HL-60 (cell line): ENCODE data around the gene FBLN1.

Experiments
- DNase-seq, 2 experiments: peaks; one replicate each; pipeline ENCODE4 v3.0.0-alpha.2; 2010 to 2020; ENCODE audit warnings: low read depth in 1 of 2, low spot score in 1 of 2
- H3K27ac ChIP-seq: fragments of 250-450 bp; sonication (Bioruptor Pico); replicated peaks from 2 replicates; pipeline ENCODE4 v1.5.1; 2020; ENCODE audit warnings: mild to moderate bottlenecking, moderate library complexity
- H3K27me3 ChIP-seq: fragments of 250-450 bp; sonication (Bioruptor Pico); 2 replicates; pipeline ENCODE4 v1.5.1; 2021; ENCODE audit warnings: mild to moderate bottlenecking, moderate library complexity; ENCODE audit not compliant: insufficient read depth, poor library complexity, severe bottlenecking
- H3K4me3 ChIP-seq: replicated peaks from 2 replicates; pipeline ENCODE4 v1.5.1; 2011; ENCODE audit warnings: mild to moderate bottlenecking, control low read depth, low read length; ENCODE audit not compliant: insufficient read depth
- GABPA ChIP-seq: IDR thresholded peaks from 2 replicates; pipeline ENCODE4 v1.6.1; 2012; ENCODE audit warnings: low read depth
- POLR2AphosphoS5 ChIP-seq: IDR thresholded peaks from 2 replicates; pipeline ENCODE4 v1.6.1; 2012; ENCODE audit warnings: low read depth
- SPI1 ChIP-seq: IDR thresholded peaks from 2 replicates; pipeline ENCODE4 v1.6.1; 2012; ENCODE audit warnings: low read depth, mild to moderate bottlenecking, borderline replicate concordance
- TF ChIP-seq, protein P1 (sequence below): IDR thresholded peaks from one replicate; pipeline ENCODE4 v1.5.1; 2011; ENCODE audit warnings: low read length, control low read depth, inconsistent platforms; ENCODE audit not compliant: insufficient read depth
- TF ChIP-seq, protein P2 (sequence below): IDR thresholded peaks from 2 replicates; pipeline ENCODE4 v1.6.1; 2012; ENCODE audit warnings: low read depth; ENCODE audit not compliant: insufficient replicate concordance

The FBLN1 gene

DNA sequence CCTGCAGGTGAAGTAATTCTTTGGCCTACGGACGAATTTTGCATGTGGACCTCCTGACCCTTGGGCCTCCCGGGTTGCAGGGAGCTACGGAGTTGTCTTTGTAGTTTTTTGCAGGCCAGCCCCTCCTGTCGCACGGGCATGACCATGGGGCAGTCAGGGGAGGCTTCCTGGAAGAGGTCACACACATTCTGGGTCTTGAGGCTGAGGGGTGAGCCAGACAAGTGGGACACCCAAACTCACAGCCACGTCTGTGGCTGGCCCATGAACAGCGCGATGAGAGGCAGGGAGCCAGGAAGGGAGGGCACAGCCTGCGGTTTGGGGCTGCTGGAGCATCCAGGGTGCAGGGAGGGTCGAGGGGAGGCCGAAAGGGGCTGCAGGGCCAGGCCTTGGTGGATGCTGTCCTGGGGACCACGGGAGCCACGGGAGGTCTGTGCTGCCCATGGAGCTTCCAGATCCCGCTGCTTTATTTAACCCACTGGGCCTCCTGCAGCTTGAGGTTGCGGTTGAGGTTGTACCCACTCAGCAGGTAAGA is 78.9 kb downstream of the FBLN1 start:
- H3K4me3 ChIP-seq, result no peak overlapping the region
- TF ChIP-seq, protein P1, sequence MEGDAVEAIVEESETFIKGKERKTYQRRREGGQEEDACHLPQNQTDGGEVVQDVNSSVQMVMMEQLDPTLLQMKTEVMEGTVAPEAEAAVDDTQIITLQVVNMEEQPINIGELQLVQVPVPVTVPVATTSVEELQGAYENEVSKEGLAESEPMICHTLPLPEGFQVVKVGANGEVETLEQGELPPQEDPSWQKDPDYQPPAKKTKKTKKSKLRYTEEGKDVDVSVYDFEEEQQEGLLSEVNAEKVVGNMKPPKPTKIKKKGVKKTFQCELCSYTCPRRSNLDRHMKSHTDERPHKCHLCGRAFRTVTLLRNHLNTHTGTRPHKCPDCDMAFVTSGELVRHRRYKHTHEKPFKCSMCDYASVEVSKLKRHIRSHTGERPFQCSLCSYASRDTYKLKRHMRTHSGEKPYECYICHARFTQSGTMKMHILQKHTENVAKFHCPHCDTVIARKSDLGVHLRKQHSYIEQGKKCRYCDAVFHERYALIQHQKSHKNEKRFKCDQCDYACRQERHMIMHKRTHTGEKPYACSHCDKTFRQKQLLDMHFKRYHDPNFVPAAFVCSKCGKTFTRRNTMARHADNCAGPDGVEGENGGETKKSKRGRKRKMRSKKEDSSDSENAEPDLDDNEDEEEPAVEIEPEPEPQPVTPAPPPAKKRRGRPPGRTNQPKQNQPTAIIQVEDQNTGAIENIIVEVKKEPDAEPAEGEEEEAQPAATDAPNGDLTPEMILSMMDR, result no peak
- no peak for TF ChIP-seq POLR2AphosphoS5
- TF ChIP-seq SPI1, result no peak
- TF ChIP-seq, protein P2, sequence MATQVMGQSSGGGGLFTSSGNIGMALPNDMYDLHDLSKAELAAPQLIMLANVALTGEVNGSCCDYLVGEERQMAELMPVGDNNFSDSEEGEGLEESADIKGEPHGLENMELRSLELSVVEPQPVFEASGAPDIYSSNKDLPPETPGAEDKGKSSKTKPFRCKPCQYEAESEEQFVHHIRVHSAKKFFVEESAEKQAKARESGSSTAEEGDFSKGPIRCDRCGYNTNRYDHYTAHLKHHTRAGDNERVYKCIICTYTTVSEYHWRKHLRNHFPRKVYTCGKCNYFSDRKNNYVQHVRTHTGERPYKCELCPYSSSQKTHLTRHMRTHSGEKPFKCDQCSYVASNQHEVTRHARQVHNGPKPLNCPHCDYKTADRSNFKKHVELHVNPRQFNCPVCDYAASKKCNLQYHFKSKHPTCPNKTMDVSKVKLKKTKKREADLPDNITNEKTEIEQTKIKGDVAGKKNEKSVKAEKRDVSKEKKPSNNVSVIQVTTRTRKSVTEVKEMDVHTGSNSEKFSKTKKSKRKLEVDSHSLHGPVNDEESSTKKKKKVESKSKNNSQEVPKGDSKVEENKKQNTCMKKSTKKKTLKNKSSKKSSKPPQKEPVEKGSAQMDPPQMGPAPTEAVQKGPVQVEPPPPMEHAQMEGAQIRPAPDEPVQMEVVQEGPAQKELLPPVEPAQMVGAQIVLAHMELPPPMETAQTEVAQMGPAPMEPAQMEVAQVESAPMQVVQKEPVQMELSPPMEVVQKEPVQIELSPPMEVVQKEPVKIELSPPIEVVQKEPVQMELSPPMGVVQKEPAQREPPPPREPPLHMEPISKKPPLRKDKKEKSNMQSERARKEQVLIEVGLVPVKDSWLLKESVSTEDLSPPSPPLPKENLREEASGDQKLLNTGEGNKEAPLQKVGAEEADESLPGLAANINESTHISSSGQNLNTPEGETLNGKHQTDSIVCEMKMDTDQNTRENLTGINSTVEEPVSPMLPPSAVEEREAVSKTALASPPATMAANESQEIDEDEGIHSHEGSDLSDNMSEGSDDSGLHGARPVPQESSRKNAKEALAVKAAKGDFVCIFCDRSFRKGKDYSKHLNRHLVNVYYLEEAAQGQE, result no peak

DNA sequence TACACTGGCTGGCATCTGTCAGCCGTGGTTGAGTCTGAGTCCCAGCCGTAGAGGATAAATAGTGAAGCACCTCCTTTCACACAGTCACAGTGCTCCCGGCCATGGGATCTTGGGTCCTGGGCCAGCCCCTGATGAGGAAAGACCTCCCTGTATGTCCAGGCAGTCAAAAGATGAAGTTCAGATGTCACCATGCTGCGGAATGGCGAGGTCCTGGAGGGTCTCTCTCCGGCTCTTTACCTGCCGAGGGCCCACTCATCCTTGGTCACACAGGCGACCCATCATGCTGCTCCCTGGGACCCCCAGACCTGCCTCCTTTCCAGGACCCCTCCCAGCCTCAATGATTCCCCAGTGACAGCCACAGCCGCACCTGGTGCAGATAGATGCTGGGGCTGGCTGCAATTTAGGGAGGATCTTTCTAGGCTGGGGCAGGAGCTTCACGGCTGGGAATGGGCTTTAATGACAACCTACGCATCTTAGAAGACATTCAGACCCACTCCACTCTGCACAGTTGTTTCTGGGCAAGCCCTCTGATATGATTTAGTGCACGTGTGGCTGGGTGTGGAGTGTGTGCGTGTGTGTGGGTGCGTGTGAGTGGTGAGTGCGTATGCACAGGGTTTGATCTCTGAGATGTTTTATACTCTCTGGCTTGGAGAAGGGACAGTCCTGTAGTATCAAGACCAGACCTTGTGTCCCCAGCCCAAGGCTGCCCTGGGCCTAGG is 79.7 kb downstream of the FBLN1 start:
- no peaks in the 10 kb centered on the region for H3K27me3 ChIP-seq
- no peak for DNase-seq
- no peak for TF ChIP-seq GABPA
- H3K27ac ChIP-seq, result peak overlapping the region; percentile 88
- H3K4me3 ChIP-seq, result no peak overlapping the region

More for the DNA sequence above, 78.9 kb downstream of the FBLN1 start:
- Histone ChIP-seq H3K27ac (peak overlapping the region; percentile 74), H3K27me3 (no peaks in the 10 kb centered on the region)
- no peak for DNase-seq

DNA sequence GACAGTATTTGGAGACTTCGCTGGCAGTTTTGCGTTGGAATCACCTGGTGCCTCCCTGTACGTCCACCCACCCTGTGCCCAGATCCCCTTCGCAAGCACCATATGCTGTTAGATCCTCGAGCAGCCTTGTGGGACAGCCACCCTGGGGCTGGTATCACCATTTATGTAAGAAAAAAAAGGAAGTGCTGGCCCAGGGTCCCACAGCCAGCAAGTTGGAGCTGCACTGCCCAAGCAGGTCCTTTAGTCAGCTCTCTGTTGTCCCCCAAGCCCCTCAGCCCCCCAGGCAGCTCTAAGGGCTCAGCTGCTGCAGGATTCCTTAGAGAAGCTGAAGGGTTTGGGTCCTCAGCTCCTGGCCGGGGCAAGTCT is 80.3 kb downstream of the FBLN1 start:
- peak in 1 of 2 experiments; percentile 61 for DNase-seq
- TF ChIP-seq, protein P1, result no peak
- TF ChIP-seq, protein P2, result no peak
- TF ChIP-seq SPI1 (peak; percentile 95), POLR2AphosphoS5 (no peak), GABPA (no peak)
- no peaks in the 10 kb centered on the region for H3K27me3 ChIP-seq
- H3K4me3 ChIP-seq, result no peak overlapping the region
- H3K27ac ChIP-seq, result peak overlapping the region; percentile 88

DNA sequence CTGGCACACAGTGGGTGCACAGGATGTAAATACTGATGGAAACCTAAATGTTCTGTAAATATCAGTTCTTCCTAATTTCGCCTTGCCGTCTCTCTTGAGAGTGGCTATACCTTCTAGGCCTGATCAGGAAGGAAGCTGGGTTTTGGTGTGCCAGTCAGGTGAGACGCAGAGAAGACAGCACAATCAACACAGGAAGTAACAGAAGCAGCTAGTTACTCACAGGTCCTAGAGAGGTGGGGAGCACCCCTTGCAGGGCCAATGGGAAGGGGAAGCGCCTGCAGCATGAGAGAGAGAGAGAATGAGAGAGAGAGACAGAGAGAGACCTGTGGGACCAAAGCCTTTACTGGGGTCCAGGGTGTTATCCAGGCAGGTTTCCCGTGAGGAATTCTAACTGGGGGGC is 80.8 kb downstream of the FBLN1 start:
- Histone ChIP-seq H3K27me3 (no peaks in the 10 kb centered on the region), H3K27ac (peak overlapping the region; percentile 88), H3K4me3 (no peak overlapping the region; the same call in 1 of the 2 replicates)
- TF ChIP-seq GABPA, result no peak
- peak; percentile 63 for TF ChIP-seq SPI1
- peak; percentile 18 for TF ChIP-seq POLR2AphosphoS5
- peak; percentile 82 to 88 for DNase-seq
